Measurements from ENCODE around the gene AHDC1.

- no peak for TF ChIP-seq CTCF (IDR thresholded peaks at IDR 0.05)
- no peak for TF ChIP-seq POLR2A (IDR thresholded peaks at IDR 0.05)
These were observed 10.0 kb downstream of the AHDC1 start for GRCh38 chr1:27593678-27594563.
